ENCODE measurements around the gene ADIPOR2. TPM values are rescaled to one million over a fixed set of nuclear protein-coding genes. Genes with fewer than 3 reads are reported as not detected.
"Not testable (repeated sequence)": the region's sequence is repeated elsewhere in the genome, so short reads cannot be mapped to it uniquely, and the experiment has no call there.

The ADIPOR2 gene
- total RNA-seq, 1 donor from 2014 or later: 29.6 TPM

DNA sequence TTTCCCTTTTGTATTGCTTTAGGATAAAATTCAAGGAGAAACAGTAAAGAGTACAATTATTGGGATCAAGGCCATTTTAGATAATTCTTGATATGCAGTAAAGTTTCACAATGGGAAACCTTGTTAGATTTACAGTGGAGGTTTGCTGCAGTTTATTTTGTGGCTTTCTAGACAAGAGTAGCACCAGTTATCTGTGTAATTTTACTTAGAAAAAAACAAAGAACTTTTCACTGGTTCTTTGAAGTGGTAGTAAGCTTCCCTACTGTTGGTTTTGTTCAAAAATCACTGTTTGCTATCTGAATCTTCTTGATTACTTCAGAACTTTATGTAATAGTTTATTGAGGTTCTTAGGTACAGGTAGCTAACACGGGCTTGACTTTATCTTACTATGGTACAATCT is 42.0 kb downstream of the ADIPOR2 start:
- no peak for DNase-seq (ENCODE audit: low spot score)
- Histone ChIP-seq H3F3A (ENCODE audit: low read depth) (no peaks in the 10 kb centered on the region), H3K36me3 (peaks cover 4% of the 10 kb centered on the region), H3K9me3 (ENCODE audit: low read depth) (no peaks in the 10 kb centered on the region), H2AFZ (replicated peaks) (no peak overlapping the region), H3K4me1 (no peaks in the 10 kb centered on the region), H3K27ac (no peak overlapping the region), H3K27me3 (no peaks in the 10 kb centered on the region), H3K79me2 (ENCODE audit: low read depth) (peaks cover 85% of the 10 kb centered on the region), H3K4me2 (no peak overlapping the region), H3K9ac (no peak overlapping the region), H4K20me1 (ENCODE audit: low read depth) (peaks cover 16% of the 10 kb centered on the region), H3K4me3 (no peak overlapping the region)
- no peak overlapping the region for H3K4me3 Mint-ChIP-seq
- no peaks in the 10 kb centered on the region for H3K4me1 Mint-ChIP-seq
- H3K36me3 Mint-ChIP-seq: peaks cover 17% of the 10 kb centered on the region
- no peak overlapping the region for H3K27ac Mint-ChIP-seq
- no peaks in the 10 kb centered on the region for H3K27me3 Mint-ChIP-seq (ENCODE audit: insufficient read depth, low read depth)
- no peak for TF ChIP-seq EZH2 (IDR thresholded peaks at IDR 0.05)
- no peak for TF ChIP-seq EZH2phosphoT487 (IDR thresholded peaks at IDR 0.05)
- TF ChIP-seq, protein P1, sequence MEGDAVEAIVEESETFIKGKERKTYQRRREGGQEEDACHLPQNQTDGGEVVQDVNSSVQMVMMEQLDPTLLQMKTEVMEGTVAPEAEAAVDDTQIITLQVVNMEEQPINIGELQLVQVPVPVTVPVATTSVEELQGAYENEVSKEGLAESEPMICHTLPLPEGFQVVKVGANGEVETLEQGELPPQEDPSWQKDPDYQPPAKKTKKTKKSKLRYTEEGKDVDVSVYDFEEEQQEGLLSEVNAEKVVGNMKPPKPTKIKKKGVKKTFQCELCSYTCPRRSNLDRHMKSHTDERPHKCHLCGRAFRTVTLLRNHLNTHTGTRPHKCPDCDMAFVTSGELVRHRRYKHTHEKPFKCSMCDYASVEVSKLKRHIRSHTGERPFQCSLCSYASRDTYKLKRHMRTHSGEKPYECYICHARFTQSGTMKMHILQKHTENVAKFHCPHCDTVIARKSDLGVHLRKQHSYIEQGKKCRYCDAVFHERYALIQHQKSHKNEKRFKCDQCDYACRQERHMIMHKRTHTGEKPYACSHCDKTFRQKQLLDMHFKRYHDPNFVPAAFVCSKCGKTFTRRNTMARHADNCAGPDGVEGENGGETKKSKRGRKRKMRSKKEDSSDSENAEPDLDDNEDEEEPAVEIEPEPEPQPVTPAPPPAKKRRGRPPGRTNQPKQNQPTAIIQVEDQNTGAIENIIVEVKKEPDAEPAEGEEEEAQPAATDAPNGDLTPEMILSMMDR (IDR thresholded peaks at IDR 0.05): no peak
- H3K9me3 Mint-ChIP-seq: peaks cover 22% of the 10 kb centered on the region

DNA sequence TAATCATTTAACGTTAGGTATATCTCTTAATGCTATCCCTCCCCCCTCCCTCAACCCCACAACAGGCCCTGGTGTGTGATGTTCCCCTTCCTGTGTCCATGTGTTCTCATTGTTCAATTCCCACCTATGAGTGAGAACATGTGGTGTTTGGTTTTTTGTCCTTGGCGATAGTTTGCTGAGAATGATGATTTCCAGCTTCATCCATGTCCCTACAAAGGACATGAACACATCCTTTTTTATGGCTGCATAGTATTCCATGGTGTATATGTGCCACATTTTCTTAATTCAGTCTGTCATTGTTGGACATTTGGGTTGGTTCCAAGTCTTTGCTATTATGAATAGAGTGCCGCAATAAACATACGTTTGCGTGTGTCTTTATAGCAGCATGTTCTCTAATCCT is 42.8 kb downstream of the ADIPOR2 start:
- Histone ChIP-seq H4K20me1 (ENCODE audit: low read depth) (peaks cover 21% of the 10 kb centered on the region), H3K79me2 (ENCODE audit: low read depth) (peaks cover 86% of the 10 kb centered on the region)
- H3K9me3 Mint-ChIP-seq: peaks cover 22% of the 10 kb centered on the region
- H3K36me3 ChIP-seq; H3F3A ChIP-seq (ENCODE audit: low read depth); DNase-seq (ENCODE audit: low spot score); H3K27ac Mint-ChIP-seq; H3K4me3 Mint-ChIP-seq; H3K9me3 ChIP-seq (ENCODE audit: low read depth); H3K4me2 ChIP-seq; H3K27ac ChIP-seq; H2AFZ ChIP-seq (replicated peaks); H3K27me3 Mint-ChIP-seq (ENCODE audit: insufficient read depth, low read depth); H3K4me1 Mint-ChIP-seq; H3K4me3 ChIP-seq; H3K9ac ChIP-seq; H3K27me3 ChIP-seq; H3K4me1 ChIP-seq: not testable (repeated sequence)
- H3K36me3 Mint-ChIP-seq: peaks cover 17% of the 10 kb centered on the region

DNA sequence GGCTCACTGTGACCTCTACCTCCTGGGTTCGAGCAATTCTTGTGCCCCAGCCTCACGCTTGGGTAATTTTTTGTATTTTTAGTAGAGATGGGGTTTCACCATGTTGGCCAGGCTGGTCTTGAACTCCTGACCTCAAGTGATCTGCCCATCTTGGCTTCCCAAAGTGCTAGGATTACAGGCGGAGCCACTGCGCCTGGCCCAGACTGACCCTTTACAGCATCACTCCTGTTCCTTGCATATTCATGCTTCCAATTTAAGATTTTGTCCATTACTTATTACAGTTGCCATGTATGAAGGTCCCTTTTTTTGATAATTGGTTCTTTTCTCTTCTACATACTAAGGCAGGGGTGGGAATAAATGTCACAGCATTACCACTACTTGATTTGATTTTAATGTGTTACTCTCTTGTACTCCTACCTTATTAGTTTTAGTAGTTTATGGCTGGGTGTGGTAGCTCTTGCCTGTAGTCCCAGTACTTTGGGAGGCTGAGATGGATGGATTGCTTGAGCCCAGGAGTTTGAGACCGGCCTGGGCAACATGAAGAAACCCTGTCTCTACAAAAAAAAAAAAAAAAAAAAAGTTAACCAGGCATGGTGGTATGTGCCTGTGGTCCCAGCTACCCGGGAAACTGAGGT is 46.9 kb downstream of the ADIPOR2 start:
- Mint-ChIP-seq H3K36me3 (peaks cover 7% of the 10 kb centered on the region), H3K9me3 (peaks cover 21% of the 10 kb centered on the region), H3K27me3 (ENCODE audit: insufficient read depth, low read depth) (no peaks in the 10 kb centered on the region), H3K27ac (no peak overlapping the region), H3K4me1 (peaks cover 10% of the 10 kb centered on the region), H3K4me3 (no peak overlapping the region)
- H3K9me3 ChIP-seq (ENCODE audit: low read depth): no peaks in the 10 kb centered on the region
- no peaks in the 10 kb centered on the region for H3F3A ChIP-seq (ENCODE audit: low read depth)
- H3K36me3 ChIP-seq: no peaks in the 10 kb centered on the region
- peaks cover 6% of the 10 kb centered on the region for H3K4me1 ChIP-seq
- H3K27ac ChIP-seq: no peak overlapping the region
- TF ChIP-seq, protein P1 (IDR thresholded peaks at IDR 0.05): no peak
- TF ChIP-seq EZH2phosphoT487 (IDR thresholded peaks at IDR 0.05) (no peak), EZH2 (IDR thresholded peaks at IDR 0.05) (no peak)
- no peak overlapping the region for H3K4me2 ChIP-seq
- peaks cover 35% of the 10 kb centered on the region for H4K20me1 ChIP-seq (ENCODE audit: low read depth)
- no peak overlapping the region for H3K9ac ChIP-seq
- no peaks in the 10 kb centered on the region for H3K27me3 ChIP-seq
- no peak overlapping the region for H3K4me3 ChIP-seq
- no peak for DNase-seq (ENCODE audit: low spot score)
- no peak overlapping the region for H2AFZ ChIP-seq (replicated peaks)
- H3K79me2 ChIP-seq (ENCODE audit: low read depth): peaks cover 87% of the 10 kb centered on the region

DNA sequence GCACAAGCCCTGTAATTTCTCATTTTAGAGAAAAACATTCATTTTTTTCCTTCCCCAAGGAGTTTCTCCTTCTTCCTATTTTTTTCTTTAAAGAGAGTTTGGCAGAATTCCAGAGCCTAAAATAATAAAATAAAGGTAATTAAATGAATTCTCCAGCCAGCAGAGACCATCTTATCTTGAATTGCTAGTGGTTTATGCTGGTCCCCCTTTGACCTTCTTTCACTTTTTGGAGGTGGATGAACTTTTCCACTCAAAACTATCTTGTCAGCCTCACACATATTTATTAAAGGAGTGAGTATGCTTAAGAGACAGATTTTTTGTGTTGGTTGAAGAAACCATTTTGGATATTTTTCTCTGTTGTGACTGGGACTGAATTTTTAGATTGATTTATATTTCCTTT is 47.6 kb downstream of the ADIPOR2 start:
- H4K20me1 ChIP-seq (ENCODE audit: low read depth): peaks cover 35% of the 10 kb centered on the region
- Mint-ChIP-seq H3K4me1 (peaks cover 10% of the 10 kb centered on the region), H3K4me3 (no peak overlapping the region), H3K9me3 (peaks cover 21% of the 10 kb centered on the region), H3K27ac (no peak overlapping the region), H3K27me3 (ENCODE audit: insufficient read depth, low read depth) (no peaks in the 10 kb centered on the region), H3K36me3 (peaks cover 9% of the 10 kb centered on the region)
- no peaks in the 10 kb centered on the region for H3F3A ChIP-seq (ENCODE audit: low read depth)
- no peaks in the 10 kb centered on the region for H3K9me3 ChIP-seq (ENCODE audit: low read depth)
- H3K27ac ChIP-seq: no peak overlapping the region
- no peak overlapping the region for H3K4me2 ChIP-seq
- H2AFZ ChIP-seq (replicated peaks): no peak overlapping the region
- no peak overlapping the region for H3K4me3 ChIP-seq
- no peak overlapping the region for H3K9ac ChIP-seq
- H3K36me3 ChIP-seq: no peaks in the 10 kb centered on the region
- no peaks in the 10 kb centered on the region for H3K27me3 ChIP-seq
- no peak for DNase-seq (ENCODE audit: low spot score)
- H3K4me1 ChIP-seq: peaks cover 6% of the 10 kb centered on the region
- TF ChIP-seq EZH2phosphoT487 (IDR thresholded peaks at IDR 0.05): no peak
- no peak for TF ChIP-seq EZH2 (IDR thresholded peaks at IDR 0.05)
- TF ChIP-seq, protein P1 (IDR thresholded peaks at IDR 0.05): no peak
- peaks cover 87% of the 10 kb centered on the region for H3K79me2 ChIP-seq (ENCODE audit: low read depth)

Measured in neural progenitor cell (in vitro differentiated cells).